Cardiac fibroblast (primary cell): ENCODE measurements around the gene ELAC2.

Source experiments
- DNase-seq, 2 donors: peaks; one replicate each; pipeline versions ENCODE4 v3.0.0 to v3.0.0-alpha.2; 2010; ENCODE audit warnings: low read depth in 2 of 2
- H3K4me3 ChIP-seq, 2 donors: replicated peaks in 1 of 2; 1 replicate in 1 of 2; 2 replicates in 1 of 2; pipeline ENCODE4 v1.5.1; 2011; ENCODE audit warnings: low read depth in 2 of 2, low read length in 2 of 2, mild to moderate bottlenecking in 2 of 2, moderate library complexity in 1 of 2
- TF ChIP-seq, protein P1 (sequence below): IDR thresholded peaks from one replicate; pipeline ENCODE4 v1.5.1; 2011; ENCODE audit warnings: low read depth, mild to moderate bottlenecking, low read length, inconsistent platforms

ELAC2 gene

DNA sequence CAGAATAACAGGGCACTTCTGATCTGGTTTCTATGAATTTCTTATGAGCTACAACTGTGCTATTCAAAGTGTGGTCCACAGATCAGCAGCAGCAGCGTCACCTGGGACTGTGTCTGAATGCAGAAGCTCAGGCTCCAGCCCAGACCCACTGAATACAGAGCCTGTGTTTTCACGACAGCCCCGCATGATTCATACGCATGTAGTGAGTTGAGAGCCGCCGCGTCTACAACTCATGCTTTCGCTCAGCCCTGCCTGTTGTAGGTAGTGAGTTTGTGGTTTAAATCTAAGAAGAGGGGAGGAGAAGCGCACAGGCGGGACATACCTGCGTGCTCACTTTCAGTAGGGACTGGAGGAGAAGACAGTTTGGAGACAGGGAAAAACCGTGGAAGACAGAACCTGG is 28.5 kb upstream of the ELAC2 start:
- no peak overlapping the region for H3K4me3 ChIP-seq
- TF ChIP-seq, protein P1, sequence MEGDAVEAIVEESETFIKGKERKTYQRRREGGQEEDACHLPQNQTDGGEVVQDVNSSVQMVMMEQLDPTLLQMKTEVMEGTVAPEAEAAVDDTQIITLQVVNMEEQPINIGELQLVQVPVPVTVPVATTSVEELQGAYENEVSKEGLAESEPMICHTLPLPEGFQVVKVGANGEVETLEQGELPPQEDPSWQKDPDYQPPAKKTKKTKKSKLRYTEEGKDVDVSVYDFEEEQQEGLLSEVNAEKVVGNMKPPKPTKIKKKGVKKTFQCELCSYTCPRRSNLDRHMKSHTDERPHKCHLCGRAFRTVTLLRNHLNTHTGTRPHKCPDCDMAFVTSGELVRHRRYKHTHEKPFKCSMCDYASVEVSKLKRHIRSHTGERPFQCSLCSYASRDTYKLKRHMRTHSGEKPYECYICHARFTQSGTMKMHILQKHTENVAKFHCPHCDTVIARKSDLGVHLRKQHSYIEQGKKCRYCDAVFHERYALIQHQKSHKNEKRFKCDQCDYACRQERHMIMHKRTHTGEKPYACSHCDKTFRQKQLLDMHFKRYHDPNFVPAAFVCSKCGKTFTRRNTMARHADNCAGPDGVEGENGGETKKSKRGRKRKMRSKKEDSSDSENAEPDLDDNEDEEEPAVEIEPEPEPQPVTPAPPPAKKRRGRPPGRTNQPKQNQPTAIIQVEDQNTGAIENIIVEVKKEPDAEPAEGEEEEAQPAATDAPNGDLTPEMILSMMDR: no peak
- DNase-seq: no peak

DNA sequence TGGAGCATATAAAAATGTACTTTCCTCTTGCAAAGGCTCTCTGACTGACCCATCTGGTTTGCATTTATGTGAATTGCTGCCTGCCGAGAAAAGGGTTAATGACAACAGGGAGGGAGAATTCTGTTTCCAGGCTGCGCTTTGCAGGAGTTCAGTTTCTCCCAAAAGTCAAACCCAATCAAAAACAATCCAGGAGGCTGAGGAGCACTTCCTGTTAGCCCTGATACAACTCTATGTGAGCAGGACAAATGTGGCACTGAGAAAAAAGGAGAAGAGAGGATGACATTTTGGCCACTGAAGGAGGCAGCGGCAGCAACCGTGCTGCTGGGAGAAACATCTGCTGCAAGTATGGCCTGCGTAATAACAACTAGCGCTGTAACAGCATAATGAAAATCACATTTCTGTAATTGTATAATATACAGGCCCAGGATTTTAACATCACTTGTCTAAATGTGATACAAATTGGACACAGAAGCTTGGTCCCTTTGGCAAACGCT is 26.8 kb upstream of the ELAC2 start:
- DNase-seq: no peak
- TF ChIP-seq, protein P1: no peak
- H3K4me3 ChIP-seq: no peak overlapping the region

DNA sequence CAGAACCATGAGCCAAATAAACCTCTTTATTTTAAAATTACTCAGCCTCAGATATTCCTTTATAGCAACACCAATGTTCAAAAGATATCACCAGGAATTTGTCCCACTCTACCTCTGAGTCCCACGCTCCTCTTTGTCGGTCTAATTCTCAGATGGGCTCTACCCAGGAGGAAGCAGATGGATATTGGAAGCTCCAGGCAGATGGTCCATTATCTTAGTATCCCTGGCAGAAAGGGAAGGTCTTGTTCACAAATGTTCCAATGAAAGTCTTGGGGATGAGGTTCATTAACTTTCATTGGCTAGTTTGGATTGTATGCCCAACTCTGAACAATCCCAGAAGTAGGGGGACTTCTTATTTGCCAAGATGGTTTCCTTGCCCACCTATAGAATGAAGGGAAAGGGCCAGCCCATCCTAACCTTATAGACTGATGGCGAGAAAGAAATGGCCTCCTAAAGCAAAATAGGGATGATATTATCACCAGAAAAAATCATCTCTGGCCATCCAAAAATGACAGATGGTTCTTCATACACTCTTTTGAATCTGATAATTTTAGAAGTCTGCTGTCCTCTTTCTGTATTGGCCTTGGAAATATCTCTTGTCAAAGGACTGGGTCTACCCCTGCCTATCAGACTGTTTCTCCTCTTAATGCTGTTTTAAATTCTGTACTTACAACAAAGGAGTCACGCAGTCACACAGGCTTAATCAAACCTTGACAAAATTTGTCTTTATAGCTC is 21.3 kb upstream of the ELAC2 start:
- H3K4me3 ChIP-seq: no peak overlapping the region
- TF ChIP-seq, protein P1: no peak
- no peak for DNase-seq

DNA sequence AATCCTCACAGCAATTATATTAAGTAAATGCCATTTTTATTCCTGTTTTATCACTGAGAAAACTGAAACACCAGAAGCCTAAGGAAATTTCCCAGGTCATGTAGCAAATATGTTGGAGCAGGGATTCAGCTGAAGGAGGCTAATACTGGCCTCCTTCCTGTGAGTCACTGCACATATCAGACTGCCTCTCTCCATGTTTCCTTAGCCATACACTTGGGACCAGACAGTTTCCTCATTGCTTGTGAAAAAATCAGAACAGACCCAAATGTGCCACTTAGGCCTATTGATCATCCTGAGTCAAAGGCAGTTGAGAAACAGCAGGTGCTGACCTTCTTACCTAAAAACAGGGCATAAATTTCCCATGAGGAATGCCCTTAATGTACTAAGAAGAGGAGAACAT is 18.9 kb upstream of the ELAC2 start:
- DNase-seq: peak; percentile 33 to 61
- no peak overlapping the region for H3K4me3 ChIP-seq
- TF ChIP-seq, protein P1: no peak

DNA sequence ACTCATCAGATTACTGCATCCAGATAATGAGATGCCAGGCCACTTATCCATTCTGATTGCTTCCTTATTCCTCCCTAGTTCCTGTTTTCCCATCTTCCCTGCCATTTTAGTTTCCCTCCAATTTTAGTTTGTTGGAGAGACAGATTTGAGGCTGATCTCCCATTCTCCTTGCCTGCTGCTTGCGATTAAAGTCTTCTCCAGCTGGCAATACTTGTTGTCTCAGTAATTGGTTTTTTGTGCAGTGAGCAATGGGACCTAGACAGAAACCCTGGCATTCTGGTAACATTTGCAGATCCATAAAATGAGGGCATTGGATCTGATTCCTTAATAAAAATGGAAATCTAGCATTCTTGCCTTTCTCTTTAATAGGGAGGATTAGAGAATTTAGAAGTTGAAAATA is 17.6 kb upstream of the ELAC2 start:
- TF ChIP-seq, protein P1: no peak
- no peak for DNase-seq
- H3K4me3 ChIP-seq: no peak overlapping the region

DNA sequence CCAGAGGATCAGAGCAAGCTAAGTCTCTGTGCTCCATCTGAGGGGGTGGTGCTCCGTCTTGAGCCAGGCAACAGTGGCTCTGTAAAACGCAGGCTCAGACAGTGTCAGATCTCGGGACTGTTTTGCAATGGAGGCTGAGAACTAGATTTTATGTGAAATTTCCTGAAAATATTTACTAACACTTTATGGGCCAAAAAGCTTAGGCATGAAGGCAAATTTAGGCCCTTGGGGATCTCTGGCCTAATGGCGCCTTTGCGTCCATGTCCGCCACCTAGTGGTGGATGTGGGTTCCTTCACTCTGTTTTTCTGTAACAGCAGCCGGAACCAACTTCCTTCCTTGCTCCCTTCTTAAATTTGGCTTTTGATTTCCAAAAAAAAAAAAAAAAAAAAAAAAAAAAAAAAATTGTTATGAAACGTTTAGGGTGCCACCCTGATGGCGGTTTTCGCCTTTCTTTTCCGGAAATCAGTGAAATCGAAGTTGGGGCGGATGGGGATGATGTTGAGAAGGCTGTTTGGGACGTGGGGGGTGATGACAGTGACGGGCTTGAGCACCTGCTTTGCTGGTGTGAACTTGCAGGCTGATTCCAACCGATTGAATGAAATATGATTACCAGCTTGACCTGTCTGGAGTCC is 14.0 kb upstream of the ELAC2 start:
- no peak overlapping the region for H3K4me3 ChIP-seq
- peak; percentile 73 to 74 for DNase-seq
- TF ChIP-seq, protein P1: peak; percentile 85
